Ishikawa (cell line): Measurements from ENCODE around the gene DUSP10.

Experiments
- EP300 ChIP-seq: IDR thresholded peaks from 2 replicates; pipeline ENCODE4 v1.6.1; 2012; ENCODE audit warnings: borderline replicate concordance
- TF ChIP-seq, protein P1 (sequence below): IDR thresholded peaks from 2 replicates; pipeline ENCODE4 v1.6.1; 2012

DNA sequence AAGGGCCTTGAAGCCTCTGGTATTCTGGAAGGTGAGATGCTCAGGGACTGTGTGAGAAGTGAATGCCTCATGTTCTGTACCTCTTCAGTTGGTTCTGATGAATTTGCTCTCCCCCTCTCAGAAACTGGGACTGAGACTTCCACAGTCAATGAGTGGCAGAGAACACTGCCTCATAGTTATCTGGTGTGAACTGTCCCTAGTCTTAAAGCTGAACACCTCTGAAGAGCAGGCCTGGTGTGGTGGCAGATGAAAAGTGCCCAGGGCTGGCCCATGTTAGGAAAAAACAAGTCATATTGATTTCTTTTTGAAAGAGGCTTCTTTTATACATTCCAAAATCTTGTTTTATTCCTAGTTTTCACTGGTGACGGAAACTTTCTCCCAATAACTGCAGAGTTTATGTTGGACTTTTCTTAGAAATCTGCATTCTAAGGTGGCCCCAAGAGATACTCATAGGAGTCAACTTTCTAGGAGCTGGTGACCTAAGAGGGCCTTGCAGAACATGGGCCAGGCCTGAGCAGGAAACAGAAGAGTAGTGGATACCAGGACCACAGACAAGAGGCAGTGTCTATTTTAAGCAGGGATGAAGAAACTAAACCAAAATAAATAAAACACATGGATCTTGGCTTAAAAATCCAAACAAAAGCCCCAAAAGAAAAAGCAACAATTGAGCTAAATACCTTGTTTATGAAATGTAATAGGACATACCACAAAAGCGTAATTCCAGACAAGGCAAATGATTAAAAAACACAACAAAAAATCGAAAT is 19.5 kb downstream of the DUSP10 start:
- no peak for TF ChIP-seq EP300
- TF ChIP-seq, protein P1, sequence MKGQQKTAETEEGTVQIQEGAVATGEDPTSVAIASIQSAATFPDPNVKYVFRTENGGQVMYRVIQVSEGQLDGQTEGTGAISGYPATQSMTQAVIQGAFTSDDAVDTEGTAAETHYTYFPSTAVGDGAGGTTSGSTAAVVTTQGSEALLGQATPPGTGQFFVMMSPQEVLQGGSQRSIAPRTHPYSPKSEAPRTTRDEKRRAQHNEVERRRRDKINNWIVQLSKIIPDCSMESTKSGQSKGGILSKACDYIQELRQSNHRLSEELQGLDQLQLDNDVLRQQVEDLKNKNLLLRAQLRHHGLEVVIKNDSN, result no peak
